ENCODE data around the gene SLC16A7.

DNA sequence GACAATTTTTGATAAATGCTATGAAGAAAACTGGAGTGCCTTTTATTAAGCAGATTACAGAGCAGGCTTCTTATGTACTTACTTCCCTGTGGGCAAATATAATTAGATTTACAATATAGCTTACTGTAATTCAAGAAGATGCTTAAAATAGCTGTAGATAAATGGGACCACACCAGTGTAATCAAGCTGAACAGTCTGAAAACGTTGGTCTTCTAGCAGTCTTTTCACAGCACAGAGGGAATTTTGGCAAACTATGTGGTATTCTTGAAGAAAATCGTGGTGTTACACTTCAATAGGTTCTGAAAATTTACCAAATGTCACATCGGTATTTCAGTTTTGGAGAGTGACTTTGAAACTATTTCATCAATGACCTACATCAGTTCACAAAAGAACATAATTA is 47.7 kb downstream of the SLC16A7 start:
- TF ChIP-seq POLR2A (IDR thresholded peaks at IDR 0.05; ENCODE audit: extremely low read depth, insufficient read length): no peak
- TF ChIP-seq, protein P1, sequence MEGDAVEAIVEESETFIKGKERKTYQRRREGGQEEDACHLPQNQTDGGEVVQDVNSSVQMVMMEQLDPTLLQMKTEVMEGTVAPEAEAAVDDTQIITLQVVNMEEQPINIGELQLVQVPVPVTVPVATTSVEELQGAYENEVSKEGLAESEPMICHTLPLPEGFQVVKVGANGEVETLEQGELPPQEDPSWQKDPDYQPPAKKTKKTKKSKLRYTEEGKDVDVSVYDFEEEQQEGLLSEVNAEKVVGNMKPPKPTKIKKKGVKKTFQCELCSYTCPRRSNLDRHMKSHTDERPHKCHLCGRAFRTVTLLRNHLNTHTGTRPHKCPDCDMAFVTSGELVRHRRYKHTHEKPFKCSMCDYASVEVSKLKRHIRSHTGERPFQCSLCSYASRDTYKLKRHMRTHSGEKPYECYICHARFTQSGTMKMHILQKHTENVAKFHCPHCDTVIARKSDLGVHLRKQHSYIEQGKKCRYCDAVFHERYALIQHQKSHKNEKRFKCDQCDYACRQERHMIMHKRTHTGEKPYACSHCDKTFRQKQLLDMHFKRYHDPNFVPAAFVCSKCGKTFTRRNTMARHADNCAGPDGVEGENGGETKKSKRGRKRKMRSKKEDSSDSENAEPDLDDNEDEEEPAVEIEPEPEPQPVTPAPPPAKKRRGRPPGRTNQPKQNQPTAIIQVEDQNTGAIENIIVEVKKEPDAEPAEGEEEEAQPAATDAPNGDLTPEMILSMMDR (IDR thresholded peaks at IDR 0.05; ENCODE audit: low read depth, low read length): no peak
- TF ChIP-seq MYC (IDR thresholded peaks at IDR 0.05; ENCODE audit: low read depth, low read length): no peak
- no peak for TF ChIP-seq MAX (IDR thresholded peaks at IDR 0.05; ENCODE audit: low read depth, low read length)
